Fibroblast of lung (primary cell): ENCODE results near the gene C7orf57.

Experiments
- EZH2 ChIP-seq: IDR thresholded peaks from 2 replicates; pipeline ENCODE4 v1.5.1; 2012; ENCODE audit warnings: low read length, control low read depth, mild to moderate bottlenecking; ENCODE audit errors: missing control alignments
- TF ChIP-seq, protein P1 (sequence below), 2 donors: IDR thresholded peaks in 1 of 2; conservative IDR thresholded peaks in 1 of 2; 1 replicate in 1 of 2; 2 replicates in 1 of 2; pipeline ENCODE4 v1.5.1; 2011 to 2012; ENCODE audit warnings: low read length in 2 of 2, control low read depth in 1 of 2, inconsistent platforms in 1 of 2, low read depth in 1 of 2, mild to moderate bottlenecking in 1 of 2

DNA sequence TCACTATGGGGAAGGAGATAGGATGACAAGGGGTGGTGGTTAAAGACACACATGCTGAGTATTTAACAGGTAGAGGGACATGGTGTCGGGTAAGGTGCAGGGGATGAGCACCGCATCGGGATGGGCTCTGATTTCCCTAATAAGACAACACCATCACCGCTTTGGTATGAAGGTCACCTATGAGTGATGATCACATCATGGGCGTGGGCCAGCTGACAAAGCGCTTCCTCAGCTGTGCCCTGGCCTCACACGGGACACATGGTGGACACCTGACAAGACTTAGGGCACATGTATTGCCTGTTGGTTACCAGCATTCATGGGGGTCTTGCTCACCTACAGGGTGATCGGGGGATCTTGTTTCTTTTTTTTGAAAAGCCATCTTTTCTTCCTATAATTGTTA lies 12.8 kb downstream of the C7orf57 start:
- TF ChIP-seq, protein P1, sequence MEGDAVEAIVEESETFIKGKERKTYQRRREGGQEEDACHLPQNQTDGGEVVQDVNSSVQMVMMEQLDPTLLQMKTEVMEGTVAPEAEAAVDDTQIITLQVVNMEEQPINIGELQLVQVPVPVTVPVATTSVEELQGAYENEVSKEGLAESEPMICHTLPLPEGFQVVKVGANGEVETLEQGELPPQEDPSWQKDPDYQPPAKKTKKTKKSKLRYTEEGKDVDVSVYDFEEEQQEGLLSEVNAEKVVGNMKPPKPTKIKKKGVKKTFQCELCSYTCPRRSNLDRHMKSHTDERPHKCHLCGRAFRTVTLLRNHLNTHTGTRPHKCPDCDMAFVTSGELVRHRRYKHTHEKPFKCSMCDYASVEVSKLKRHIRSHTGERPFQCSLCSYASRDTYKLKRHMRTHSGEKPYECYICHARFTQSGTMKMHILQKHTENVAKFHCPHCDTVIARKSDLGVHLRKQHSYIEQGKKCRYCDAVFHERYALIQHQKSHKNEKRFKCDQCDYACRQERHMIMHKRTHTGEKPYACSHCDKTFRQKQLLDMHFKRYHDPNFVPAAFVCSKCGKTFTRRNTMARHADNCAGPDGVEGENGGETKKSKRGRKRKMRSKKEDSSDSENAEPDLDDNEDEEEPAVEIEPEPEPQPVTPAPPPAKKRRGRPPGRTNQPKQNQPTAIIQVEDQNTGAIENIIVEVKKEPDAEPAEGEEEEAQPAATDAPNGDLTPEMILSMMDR (conservative IDR thresholded peaks at IDR 0.05 in 1 of 2, IDR thresholded peaks at IDR 0.05 in 1 of 2; ENCODE audit: low read depth in 1 of 2, low read length in 2 of 2), result no peak
- no peak for TF ChIP-seq EZH2
